IPS-18a (cell line): ENCODE results near the gene SNX5.

Experiments
- H3K27ac ChIP-seq: one replicate; pipeline ENCODE4 v1.5.1; 2013; ENCODE audit warnings: low read length
- H3K27me3 ChIP-seq: one replicate; pipeline ENCODE4 v1.6.1; 2013; ENCODE audit warnings: mild to moderate bottlenecking, low read length; ENCODE audit not compliant: control insufficient read depth, insufficient read depth
- H3K36me3 ChIP-seq: one replicate; pipeline ENCODE4 v1.6.1; 2013; ENCODE audit warnings: low read depth, low read length; ENCODE audit not compliant: control insufficient read depth
- H3K4me1 ChIP-seq: one replicate; pipeline ENCODE4 v1.6.1; 2013; ENCODE audit warnings: low read depth, low read length; ENCODE audit not compliant: control insufficient read depth
- H3K4me3 ChIP-seq: one replicate; pipeline ENCODE4 v1.5.1; 2013; ENCODE audit warnings: low read length
- H3K9ac ChIP-seq: one replicate; pipeline ENCODE4 v1.6.1; 2013; ENCODE audit warnings: mild to moderate bottlenecking, low read length, moderate library complexity
- H3K9me3 ChIP-seq: one replicate; pipeline ENCODE4 v1.6.1; 2013; ENCODE audit warnings: low read depth, low read length; ENCODE audit not compliant: control insufficient read depth

Gene SNX5

GRCh38 chr20:18005170-18005989, 36.8 kb upstream of the SNX5 start:
- H3K36me3 ChIP-seq: no peaks in the 10 kb centered on the region
- H3K27me3 ChIP-seq: no peaks in the 10 kb centered on the region
- no peak overlapping the region for H3K27ac ChIP-seq
- no peaks in the 10 kb centered on the region for H3K9me3 ChIP-seq
- H3K4me1 ChIP-seq: peaks cover 22% of the 10 kb centered on the region
- H3K4me3 ChIP-seq: no peak overlapping the region
- H3K9ac ChIP-seq: no peak overlapping the region

GRCh38 chr20:18004384-18005031, 35.9 kb upstream of the SNX5 start:
- H3K4me3 ChIP-seq: no peak overlapping the region
- H3K4me1 ChIP-seq: peaks cover 22% of the 10 kb centered on the region
- no peak overlapping the region for H3K9ac ChIP-seq
- H3K27ac ChIP-seq: no peak overlapping the region
- H3K36me3 ChIP-seq: no peaks in the 10 kb centered on the region
- no peaks in the 10 kb centered on the region for H3K9me3 ChIP-seq
- no peaks in the 10 kb centered on the region for H3K27me3 ChIP-seq

GRCh38 chr20:18003897-18004296, 35.3 kb upstream of the SNX5 start:
- Histone ChIP-seq H3K27ac (no peak overlapping the region), H3K27me3 (no peaks in the 10 kb centered on the region), H3K4me3 (no peak overlapping the region)

GRCh38 chr20:18001131-18001921, 32.7 kb upstream of the SNX5 start:
- Histone ChIP-seq H3K9ac (no peak overlapping the region), H3K27ac (no peak overlapping the region), H3K4me3 (no peak overlapping the region), H3K27me3 (no peaks in the 10 kb centered on the region), H3K36me3 (no peaks in the 10 kb centered on the region), H3K4me1 (peaks cover 25% of the 10 kb centered on the region), H3K9me3 (no peaks in the 10 kb centered on the region)

More at GRCh38 chr20:18003897-18004296, 35.3 kb upstream of the SNX5 start:
- Histone ChIP-seq H3K9ac (no peak overlapping the region), H3K36me3 (no peaks in the 10 kb centered on the region), H3K9me3 (no peaks in the 10 kb centered on the region), H3K4me1 (peaks cover 22% of the 10 kb centered on the region)

- Histone ChIP-seq H3K9ac (no peak overlapping the region), H3K36me3 (no peaks in the 10 kb centered on the region), H3K4me3 (no peak overlapping the region), H3K27ac (no peak overlapping the region), H3K27me3 (no peaks in the 10 kb centered on the region), H3K4me1 (peaks cover 12% of the 10 kb centered on the region), H3K9me3 (no peaks in the 10 kb centered on the region)
Measured at GRCh38 chr20:17999566-17999965, 31.0 kb upstream of the SNX5 start.

GRCh38 chr20:17998446-17998845, 29.9 kb upstream of the SNX5 start:
- no peaks in the 10 kb centered on the region for H3K36me3 ChIP-seq
- H3K9me3 ChIP-seq: no peaks in the 10 kb centered on the region
- no peak overlapping the region for H3K9ac ChIP-seq
- H3K27me3 ChIP-seq: no peaks in the 10 kb centered on the region
- H3K4me3 ChIP-seq: no peak overlapping the region
- H3K27ac ChIP-seq: no peak overlapping the region
- peaks cover 6% of the 10 kb centered on the region for H3K4me1 ChIP-seq

- H3K27ac ChIP-seq: no peak overlapping the region
- no peaks in the 10 kb centered on the region for H3K36me3 ChIP-seq
- H3K9ac ChIP-seq: no peak overlapping the region
- no peaks in the 10 kb centered on the region for H3K27me3 ChIP-seq
- peaks cover 6% of the 10 kb centered on the region for H3K4me1 ChIP-seq
- H3K4me3 ChIP-seq: no peak overlapping the region
- H3K9me3 ChIP-seq: no peaks in the 10 kb centered on the region
Measured at GRCh38 chr20:17995967-17996819, 27.6 kb upstream of the SNX5 start.

- H3K9me3 ChIP-seq: no peaks in the 10 kb centered on the region
- no peak overlapping the region for H3K27ac ChIP-seq
- peaks cover 6% of the 10 kb centered on the region for H3K4me1 ChIP-seq
Measured at GRCh38 chr20:17993546-17993945, 25.0 kb upstream of the SNX5 start.

GRCh38 chr20:17992847-17993513, 24.4 kb upstream of the SNX5 start:
- Histone ChIP-seq H3K27me3 (no peaks in the 10 kb centered on the region), H3K9ac (no peak overlapping the region), H3K27ac (no peak overlapping the region), H3K4me3 (no peak overlapping the region), H3K36me3 (peaks cover 19% of the 10 kb centered on the region), H3K9me3 (no peaks in the 10 kb centered on the region), H3K4me1 (peaks cover 6% of the 10 kb centered on the region)

More at GRCh38 chr20:17993546-17993945, 25.0 kb upstream of the SNX5 start:
- H3K36me3 ChIP-seq: peaks cover 15% of the 10 kb centered on the region
- H3K4me3 ChIP-seq: no peak overlapping the region
- no peaks in the 10 kb centered on the region for H3K27me3 ChIP-seq
- no peak overlapping the region for H3K9ac ChIP-seq

GRCh38 chr20:17992224-17992637, 23.6 kb upstream of the SNX5 start:
- H3K9me3 ChIP-seq: no peaks in the 10 kb centered on the region
- no peak overlapping the region for H3K9ac ChIP-seq
- peaks cover 6% of the 10 kb centered on the region for H3K4me1 ChIP-seq
- peaks cover 27% of the 10 kb centered on the region for H3K36me3 ChIP-seq
- H3K27ac ChIP-seq: no peak overlapping the region
- H3K4me3 ChIP-seq: no peak overlapping the region
- H3K27me3 ChIP-seq: no peaks in the 10 kb centered on the region
